Activated CD4-positive, CD25-positive, alpha-beta regulatory T cell treated with anti-CD3 and anti-CD28 coated beads, Interleukin-2, amount 50 U/mL, for 16 hours (primary cell): ENCODE data around the gene PPP3CA.
"Not testable (repeated sequence)": the region's sequence is repeated elsewhere in the genome, so short reads cannot be mapped to it uniquely, and the experiment has no call there.

ENCODE experiments used
- DNase-seq: peaks from one replicate; pipeline ENCODE4 v3.0.0-alpha.2; 2020; ENCODE audit warnings: low read depth, low spot score

The PPP3CA gene

DNA sequence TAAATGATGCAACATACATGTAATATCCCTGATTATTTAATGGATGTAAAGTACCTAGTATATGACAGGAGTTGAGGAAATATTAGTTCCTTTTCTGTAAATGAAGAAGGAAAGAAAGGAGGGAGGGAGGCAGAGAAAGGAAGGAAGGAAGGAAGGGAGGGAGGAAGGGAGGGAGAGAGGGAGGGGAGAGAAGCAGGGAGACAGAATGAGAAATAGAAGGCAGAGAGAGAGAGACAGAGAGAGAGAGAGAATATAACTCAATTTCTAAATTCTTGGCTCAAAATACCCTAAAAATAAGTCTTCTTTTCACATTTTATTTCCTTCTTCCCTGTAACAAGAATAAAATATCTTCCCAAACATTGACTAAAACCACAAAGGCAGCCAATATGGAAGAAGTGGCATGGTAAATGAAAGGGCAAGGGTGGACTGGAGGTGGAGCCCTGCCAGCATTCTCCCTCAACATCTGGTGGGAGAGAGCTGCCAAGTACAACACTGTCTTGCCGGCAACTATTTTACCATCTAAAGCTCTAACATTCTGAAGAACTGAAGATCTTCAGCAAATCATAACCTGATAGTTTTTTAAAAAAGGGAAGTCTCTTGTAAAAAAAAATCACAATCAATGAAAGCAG, 245.1 kb downstream of the PPP3CA start:
- no peak for DNase-seq

DNA sequence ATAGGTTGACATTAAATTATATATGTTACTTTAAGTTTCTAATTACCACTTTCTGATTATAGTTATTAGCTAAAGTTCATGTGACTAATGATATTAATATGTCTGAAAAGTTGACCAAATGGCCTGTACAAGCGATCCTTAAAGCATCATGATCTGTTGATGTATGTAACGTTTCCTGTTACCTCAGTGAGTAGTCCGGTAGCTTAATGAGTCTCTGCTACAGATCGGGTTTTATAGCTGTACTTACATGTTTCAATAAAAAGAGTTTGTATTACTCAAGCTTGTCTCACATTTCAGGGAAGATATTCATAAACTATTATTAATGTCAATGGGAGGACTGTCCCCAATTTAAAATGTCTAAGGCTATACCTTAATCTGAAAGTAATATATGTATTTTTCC, 246.3 kb downstream of the PPP3CA start:
- no peak for DNase-seq

DNA sequence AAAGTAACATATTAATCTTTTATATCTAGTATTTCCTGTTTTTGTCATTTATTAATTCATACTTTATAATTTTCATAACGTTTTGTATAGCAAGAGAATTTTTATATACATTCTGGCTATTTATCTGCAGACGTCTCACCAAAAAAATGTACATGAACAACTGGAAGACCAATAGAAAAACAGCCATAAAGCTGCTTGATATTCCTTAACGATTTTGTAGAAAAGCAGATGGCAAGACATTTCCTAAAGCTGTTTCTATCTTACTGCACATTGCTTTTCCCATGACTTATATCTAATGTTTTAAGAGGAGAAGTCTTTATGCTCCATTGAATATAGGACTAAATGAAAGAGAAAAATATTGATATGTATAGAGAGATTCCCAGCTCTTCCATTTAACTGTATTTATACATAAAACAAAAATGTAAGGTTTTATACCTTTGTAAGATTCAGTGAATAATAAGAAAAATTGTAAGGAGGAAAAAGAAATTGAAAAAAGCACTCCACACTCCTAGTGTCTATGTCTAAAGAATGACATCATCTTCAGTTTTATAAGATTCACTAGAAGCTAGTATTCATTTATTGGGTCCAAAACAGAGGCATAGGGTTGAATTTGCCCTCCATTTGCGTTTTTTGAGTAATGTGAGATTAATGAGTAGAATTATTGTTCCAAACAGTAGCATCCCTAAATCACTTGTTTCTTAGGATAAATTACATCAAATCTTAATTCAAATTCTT, 248.5 kb downstream of the PPP3CA start:
- no peak for DNase-seq

DNA sequence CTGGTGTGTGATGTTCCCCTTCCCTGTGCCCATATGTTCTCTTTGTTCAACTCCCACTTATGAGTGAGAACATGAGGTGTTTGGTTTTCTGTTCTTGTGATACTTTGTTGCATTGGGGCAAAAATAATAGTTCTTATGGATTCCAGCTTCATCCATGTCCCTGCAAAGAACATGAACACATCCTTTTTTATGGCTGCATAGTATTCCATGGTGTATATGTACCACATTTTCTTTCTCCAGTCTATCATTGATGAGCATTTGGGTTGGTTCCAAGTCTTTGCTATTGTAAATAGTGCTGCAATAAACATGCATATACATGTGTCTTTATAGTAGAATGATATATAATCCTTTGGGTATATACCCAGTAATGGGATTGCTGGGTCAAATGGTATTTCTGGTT, 254.7 kb downstream of the PPP3CA start:
- DNase-seq = not testable (repeated sequence)

- no peak for DNase-seq
These were observed 258.2 kb downstream of the PPP3CA start for GRCh38 chr4:101089168-101089567.

DNA sequence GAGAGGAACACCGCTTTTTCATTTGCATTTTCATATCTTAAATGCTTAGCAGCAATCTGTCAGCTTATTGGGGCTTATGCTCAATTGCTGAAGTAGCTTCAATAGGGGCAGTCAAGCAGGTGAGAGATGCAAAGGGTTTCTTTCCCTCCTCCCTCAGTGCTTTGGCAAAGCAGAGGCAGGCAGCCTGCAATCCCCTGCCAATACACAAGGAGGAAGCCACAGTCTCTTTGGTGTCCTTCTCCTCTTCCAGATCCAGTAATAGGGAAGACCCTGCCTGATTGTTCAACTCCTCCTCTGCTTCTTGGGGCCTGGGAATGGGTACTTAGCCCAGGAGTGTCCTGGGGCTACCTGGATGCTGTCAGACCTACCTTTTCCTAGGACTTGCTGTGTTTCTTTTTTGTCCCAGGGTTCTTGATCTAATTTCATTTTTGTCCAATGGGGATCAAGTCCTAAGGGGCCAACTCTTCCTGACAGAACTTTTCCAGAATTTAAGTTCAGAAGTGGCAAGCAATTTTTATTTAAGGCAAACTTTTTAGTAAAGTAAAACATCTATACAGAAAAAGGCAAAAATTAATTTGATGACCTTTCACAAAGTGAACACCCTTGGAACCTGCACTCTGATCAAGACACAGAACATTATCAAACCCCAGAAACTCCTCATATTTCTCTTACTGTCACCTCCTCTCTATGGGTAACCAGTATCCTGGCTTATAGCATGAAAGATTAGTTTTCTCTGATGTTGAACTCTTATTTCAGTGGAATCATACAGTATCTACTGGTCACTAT, 260.3 kb downstream of the PPP3CA start:
- no peak for DNase-seq

DNA sequence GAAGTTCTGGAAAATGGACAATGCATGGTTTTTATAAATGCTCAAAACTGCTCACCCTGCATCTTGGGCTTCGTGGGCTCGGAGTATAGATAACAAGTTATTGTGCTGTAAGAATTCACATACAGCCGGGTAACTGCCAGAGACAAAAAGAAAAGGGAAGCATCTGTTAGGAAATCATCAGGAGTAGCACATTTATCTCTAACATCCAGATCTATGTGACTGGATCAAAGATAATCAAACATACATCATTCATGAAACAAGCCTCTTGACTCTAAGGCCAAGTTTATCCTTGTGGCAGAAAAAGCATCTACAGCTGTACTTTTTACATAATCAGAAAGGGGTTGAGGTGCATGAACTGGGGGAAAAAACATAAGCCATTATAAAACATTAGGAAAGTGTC, 264.2 kb downstream of the PPP3CA start:
- DNase-seq = no peak

- DNase-seq = no peak
These were observed 265.5 kb downstream of the PPP3CA start for GRCh38 chr4:101081695-101082369.

DNA sequence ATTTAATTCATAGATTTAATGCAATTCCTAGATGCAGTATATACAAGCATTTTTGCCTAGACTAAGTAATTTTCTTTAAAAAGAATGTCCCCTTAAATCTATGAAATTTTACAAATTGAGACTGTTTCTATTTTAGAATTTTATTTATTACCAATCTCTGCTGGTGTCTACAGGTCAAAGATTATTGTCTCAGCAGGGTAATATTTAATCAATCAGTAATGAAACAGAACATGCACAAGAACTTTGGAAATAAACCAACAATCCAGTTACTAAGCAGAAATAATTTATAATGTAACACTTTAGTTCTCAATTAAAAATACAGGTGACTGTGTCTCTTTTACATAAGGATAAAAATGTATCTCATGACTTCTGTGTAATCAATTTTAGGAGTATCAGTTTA, 266.2 kb downstream of the PPP3CA start:
- no peak for DNase-seq

DNA sequence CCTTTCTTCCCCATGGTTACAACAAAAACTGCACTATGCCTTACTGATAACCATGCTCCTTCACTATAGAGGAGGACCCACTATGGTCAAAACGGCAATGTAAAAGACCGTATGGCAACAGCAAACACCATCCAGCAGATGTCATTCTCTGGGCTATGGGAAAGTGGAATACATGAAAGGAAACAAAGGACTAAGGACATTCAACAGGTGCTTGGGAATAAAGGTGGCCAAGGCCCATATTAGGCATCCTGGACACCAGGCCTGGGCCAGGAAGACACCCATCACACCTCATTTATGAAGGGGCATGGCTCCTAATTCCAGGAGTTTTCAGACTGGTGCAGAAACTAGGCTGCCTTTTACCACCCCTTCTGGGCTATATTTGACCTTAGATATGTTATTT, 268.4 kb downstream of the PPP3CA start:
- DNase-seq = no peak

GRCh38 chr4:101076032-101076431, 271.3 kb downstream of the PPP3CA start:
- DNase-seq = no peak

DNA sequence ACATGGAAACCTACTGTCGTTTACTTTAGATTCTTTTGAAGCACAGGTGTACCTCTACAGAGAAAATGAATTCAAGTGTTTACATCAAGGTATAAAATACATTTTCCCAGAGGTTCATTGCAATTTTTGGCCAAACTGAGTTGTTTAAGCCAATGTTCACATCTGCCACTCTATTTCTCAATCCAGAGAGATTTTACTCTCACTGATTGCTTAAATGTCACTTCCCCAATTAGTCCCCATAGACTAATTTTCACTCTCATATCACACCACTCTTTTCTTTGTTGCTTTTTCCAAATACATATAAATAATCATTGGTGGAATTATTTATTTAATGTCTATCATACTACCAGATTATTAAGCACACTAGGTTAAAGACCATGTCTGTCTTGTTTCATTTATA, 271.8 kb downstream of the PPP3CA start:
- DNase-seq = no peak

DNA sequence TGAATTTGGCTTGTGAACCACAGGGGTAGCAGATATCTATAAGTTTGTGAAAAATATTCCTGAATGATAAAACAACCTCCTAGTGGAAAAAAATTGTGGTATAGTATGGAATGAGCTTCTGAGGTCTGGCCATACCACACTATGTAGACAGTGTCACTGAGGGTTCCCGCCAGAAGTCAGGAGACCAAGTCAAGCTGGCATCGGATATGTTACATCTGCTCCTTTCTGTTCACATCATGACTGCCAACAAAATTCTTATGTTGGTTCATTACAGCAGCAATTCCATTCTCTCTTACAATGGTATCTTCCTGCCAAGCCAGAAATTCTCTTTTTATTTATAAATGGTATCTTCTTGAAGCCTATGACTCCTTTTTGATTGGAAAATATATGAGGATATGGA, 273.0 kb downstream of the PPP3CA start:
- DNase-seq = no peak

DNA sequence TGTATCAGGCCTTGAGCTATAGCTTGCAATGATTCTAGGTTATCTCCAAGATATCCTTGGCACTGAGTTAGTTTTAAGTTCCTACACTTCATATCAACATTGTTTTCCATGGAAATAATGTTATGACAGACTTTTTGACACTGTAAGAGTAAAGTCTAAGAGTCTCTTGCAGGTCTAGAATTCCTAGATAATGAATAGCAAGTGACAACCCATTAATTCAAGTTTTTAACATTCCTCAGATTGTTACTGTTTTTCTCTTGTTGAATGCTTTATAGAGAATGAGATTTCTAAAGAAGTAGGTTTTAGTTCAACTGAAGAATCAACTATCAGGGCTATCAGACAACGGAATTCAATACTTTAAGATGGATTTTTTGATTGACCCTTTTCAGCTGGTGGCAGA, 276.1 kb downstream of the PPP3CA start:
- DNase-seq = no peak

DNA sequence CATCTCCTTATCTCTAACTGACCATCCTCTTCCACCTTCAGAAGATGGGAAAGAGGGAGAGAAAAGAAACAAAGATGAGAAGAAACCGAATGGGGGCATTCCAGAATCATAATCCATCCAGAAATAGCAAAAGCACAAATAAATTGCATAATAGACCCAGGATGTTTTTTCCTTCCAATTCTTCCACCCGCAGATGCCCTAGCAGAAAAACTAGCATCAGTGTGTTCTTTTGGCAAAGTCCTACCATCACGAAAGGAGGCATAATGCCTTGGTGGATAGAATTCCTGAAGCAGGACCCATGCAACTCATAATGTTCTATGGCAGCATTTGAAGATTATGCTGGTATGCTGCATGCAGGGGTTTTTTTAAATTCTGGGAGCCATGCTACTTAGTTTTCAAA, 279.2 kb downstream of the PPP3CA start:
- DNase-seq = no peak

GRCh38 chr4:101067383-101067782, 279.9 kb downstream of the PPP3CA start:
- DNase-seq = no peak

GRCh38 chr4:101066626-101067170, 280.6 kb downstream of the PPP3CA start:
- DNase-seq = no peak

- no peak for DNase-seq
These were observed 281.3 kb downstream of the PPP3CA start for GRCh38 chr4:101065935-101066485.

DNA sequence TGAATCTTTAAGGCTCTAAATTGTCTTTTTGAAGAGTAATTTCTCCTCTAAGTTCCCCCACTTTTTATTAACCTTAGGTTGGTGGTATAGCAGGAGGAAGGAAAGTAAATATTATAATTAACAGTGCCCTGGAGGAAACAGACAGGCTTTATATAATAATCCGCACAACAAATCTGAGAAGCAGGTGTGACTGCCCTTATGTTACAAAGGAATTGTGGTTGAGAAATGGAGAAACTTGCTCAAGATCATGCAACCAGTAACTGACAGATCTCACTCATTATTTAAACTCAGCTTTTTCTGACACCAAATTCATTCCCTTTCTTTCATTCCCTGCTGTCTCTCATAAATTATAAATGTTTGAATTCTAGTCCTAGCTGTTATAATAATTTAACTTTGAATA, 282.0 kb downstream of the PPP3CA start:
- DNase-seq = no peak

- DNase-seq = no peak
These were observed 282.7 kb downstream of the PPP3CA start for GRCh38 chr4:101064541-101065180.

GRCh38 chr4:101055392-101055791, 291.9 kb downstream of the PPP3CA start:
- no peak for DNase-seq
